ENCODE measurements around the gene MYOM3. TPM values are rescaled to one million over a fixed set of nuclear protein-coding genes. Genes with fewer than 3 reads are reported as not detected.

The MYOM3 gene
- total and polyA plus RNA-seq, 7 donors: under 0.01 to 3.7 (median 3.0) TPM; not detected in 2

GRCh38 chr1:24151175-24151533 lies 39.2 kb upstream of the MYOM3 start:
- no peak for DNase-seq
- Histone ChIP-seq H3K27me3 (peaks cover 3 to 33% (median 3%) of the 10 kb centered on the region in 3 donors), H3K4me1 (peaks cover 0 to 10% (median 7%) of the 10 kb centered on the region in 4 donors), H3K4me3 (no peak overlapping the region), H3K36me3 (no peaks in the 10 kb centered on the region), H3K27ac (no peak overlapping the region), H3K9me3 (no peaks in the 10 kb centered on the region)
- WGBS, 2 donors: 3 to 11% methylated on average over 12 of the region's 12 CpGs
- TF ChIP-seq POLR2A (IDR thresholded peaks at IDR 0.05) (no peak), EP300 (IDR thresholded peaks at IDR 0.05) (no peak), CTCF (IDR thresholded peaks at IDR 0.05) (no peak)
- intact Hi-C loops (cut with DNase I): no loop called here

DNA sequence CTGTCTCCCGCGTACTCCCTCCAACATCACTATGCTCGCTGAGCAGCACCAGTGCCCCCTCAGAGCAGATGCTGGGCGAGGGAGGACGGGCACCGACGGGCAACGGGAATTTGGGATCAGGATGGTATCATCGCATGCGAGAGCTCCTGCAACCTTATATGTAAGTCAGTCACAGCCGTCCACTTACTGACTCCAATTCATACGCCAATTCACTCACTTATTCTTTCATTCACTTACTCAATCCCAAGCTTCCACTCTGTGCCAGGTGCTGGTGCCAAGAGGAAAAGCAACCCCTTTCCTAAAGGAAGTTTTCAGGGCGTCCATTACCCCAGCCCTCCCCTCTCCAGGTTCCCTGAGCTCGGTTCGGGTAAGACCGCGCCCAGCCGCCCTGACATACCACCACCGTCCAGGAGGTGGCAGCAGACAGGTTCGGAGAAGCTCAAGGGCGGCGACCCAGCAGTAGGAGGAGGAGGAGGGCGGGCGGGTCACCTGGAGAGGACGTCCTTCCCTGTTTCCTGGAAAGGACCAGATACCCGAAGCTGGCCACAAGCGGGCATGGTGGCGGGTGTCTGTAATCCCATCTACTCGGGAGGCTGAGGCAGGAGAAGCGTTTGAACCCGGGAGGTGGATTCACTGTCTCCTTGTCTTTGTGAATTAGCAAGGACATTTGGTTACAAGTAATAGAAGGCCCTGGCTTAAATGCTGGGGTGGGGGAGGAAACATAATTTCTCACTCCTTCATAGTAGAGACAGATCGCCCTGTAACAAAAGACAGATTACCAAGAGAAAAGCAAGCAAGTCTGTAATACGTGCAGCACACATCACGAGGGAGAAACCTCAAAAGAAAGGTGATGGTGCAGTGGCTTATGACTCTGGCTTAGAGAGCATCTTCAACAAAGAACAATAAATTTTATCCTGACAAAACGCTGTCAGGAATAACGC lies 38.6 kb upstream of the MYOM3 start:
- H3K27ac ChIP-seq: no peak overlapping the region
- TF ChIP-seq CTCF (IDR thresholded peaks at IDR 0.05): peak; percentile 52 to 88 (median 84)
- TF ChIP-seq EP300 (IDR thresholded peaks at IDR 0.05): no peak
- no peaks in the 10 kb centered on the region for H3K36me3 ChIP-seq
- WGBS, 2 donors: 8 to 14% methylated on average over 36 of the region's 36 CpGs
- H3K4me3 ChIP-seq: no peak overlapping the region
- DNase-seq: peak; percentile 91
- H3K9me3 ChIP-seq: no peaks in the 10 kb centered on the region
- H3K27me3 ChIP-seq: peaks cover 3 to 33% (median 3%) of the 10 kb centered on the region in 3 donors
- intact Hi-C loops (cut with DNase I): no loop called here
- H3K4me1 ChIP-seq: peaks cover 0 to 10% (median 7%) of the 10 kb centered on the region in 4 donors

GRCh38 chr1:24149866-24150233 lies 37.9 kb upstream of the MYOM3 start:
- H3K36me3 ChIP-seq: no peaks in the 10 kb centered on the region
- 10 to 65% methylated on average over 5 of the region's 5 CpGs for WGBS, 2 donors
- no peaks in the 10 kb centered on the region for H3K9me3 ChIP-seq
- no peak overlapping the region for H3K27ac ChIP-seq
- intact Hi-C loops (cut with DNase I): no loop called here
- H3K4me1 ChIP-seq: peaks cover 0 to 10% (median 7%) of the 10 kb centered on the region in 4 donors
- H3K4me3 ChIP-seq: no peak overlapping the region
- peaks cover 3 to 33% (median 3%) of the 10 kb centered on the region in 3 donors for H3K27me3 ChIP-seq
- DNase-seq: no peak
- TF ChIP-seq EP300 (IDR thresholded peaks at IDR 0.05) (no peak), CTCF (IDR thresholded peaks at IDR 0.05) (no peak), POLR2AphosphoS5 (IDR thresholded peaks at IDR 0.05) (no peak), POLR2A (IDR thresholded peaks at IDR 0.05) (no peak)

GRCh38 chr1:24147816-24148215 lies 35.9 kb upstream of the MYOM3 start:
- DNase-seq: no peak
- Histone ChIP-seq H3K4me1 (peaks cover 0 to 10% (median 7%) of the 10 kb centered on the region in 4 donors), H3K36me3 (no peaks in the 10 kb centered on the region), H3K27ac (no peak overlapping the region), H3K9me3 (no peaks in the 10 kb centered on the region), H3K27me3 (peaks cover 3 to 33% (median 3%) of the 10 kb centered on the region in 3 donors), H3K4me3 (no peak overlapping the region)
- intact Hi-C loops (cut with DNase I): no loop called here
- WGBS, 2 donors: 73 to 75% methylated on average over 6 of the region's 6 CpGs
- no peak for TF ChIP-seq EP300 (IDR thresholded peaks at IDR 0.05)
- no peak for TF ChIP-seq CTCF (IDR thresholded peaks at IDR 0.05)
- no peak for TF ChIP-seq POLR2A (IDR thresholded peaks at IDR 0.05)
- no peak for TF ChIP-seq POLR2AphosphoS5 (IDR thresholded peaks at IDR 0.05)
